Suprapubic skin (tissue), 4 donors: ENCODE measurements around the gene PTPN11. TPM values are rescaled to one million over a fixed set of nuclear protein-coding genes. Genes with fewer than 3 reads are reported as not detected.

Experiments
- DNase-seq, 2 donors: peaks; one replicate each; pipeline ENCODE4 v3.0.0-alpha.2; 2019; ENCODE audit warnings: low spot score in 2 of 2
- H3K27ac ChIP-seq: fragments of 200-600 bp; sonication (generic); one replicate; pipeline ENCODE4 v1.5.1; 2019
- H3K27me3 ChIP-seq: fragments of 200-600 bp; sonication (generic); one replicate; pipeline ENCODE4 v1.5.1; 2019
- H3K36me3 ChIP-seq: fragments of 200-600 bp; sonication (generic); one replicate; pipeline ENCODE4 v1.5.1; 2019
- H3K4me1 ChIP-seq: fragments of 200-600 bp; sonication (generic); one replicate; pipeline ENCODE4 v1.5.1; 2019
- H3K4me3 ChIP-seq: fragments of 200-600 bp; sonication (generic); one replicate; pipeline ENCODE4 v1.5.1; 2019; ENCODE audit warnings: mild to moderate bottlenecking
- H3K9me3 ChIP-seq: fragments of 200-600 bp; sonication (generic); one replicate; pipeline ENCODE4 v1.5.1; 2019
- CTCF ChIP-seq, 2 donors: fragments of 200-600 bp in 1 of 2; fragments of 450-650 bp in 1 of 2; sonication (generic) in 1 of 2; IDR thresholded peaks; one replicate each; pipeline ENCODE4 v1.5.1; 2016 to 2019; ENCODE audit warnings: antibody characterized with exemption in 2 of 2, mild to moderate bottlenecking in 1 of 2, moderate library complexity in 1 of 2
- EP300 ChIP-seq: sonication (generic); formaldehyde crosslinking; IDR thresholded peaks from one replicate; pipeline ENCODE4 v1.6.1; 2017; ENCODE audit warnings: antibody characterized with exemption
- POLR2A ChIP-seq, 2 donors: fragments of 450-650 bp; IDR thresholded peaks; one replicate each; pipeline ENCODE4 v1.6.1; 2017; ENCODE audit warnings: antibody characterized with exemption in 2 of 2, mild to moderate bottlenecking in 2 of 2, moderate library complexity in 2 of 2
- POLR2AphosphoS5 ChIP-seq, 3 donors: sonication (generic); formaldehyde crosslinking; IDR thresholded peaks; one replicate each; pipeline ENCODE4 v1.6.1; 2017; ENCODE audit warnings: antibody characterized with exemption in 3 of 3
- WGBS: methylation state at CpG from one replicate; pipeline ENCODE4 v1.1.5; 2018; 5-methylcytosine and 5-hydroxymethylcytosine counted together
- total RNA-seq, 4 donors: library from RNA; depleted of rRNA; stranded (reverse); fragments of >200 nt; gene quantifications; one replicate each; pipeline ENCODE4 v1.1.0, GENCODE V29; 2016

Gene PTPN11
- total RNA-seq, 4 donors from 2014 or later, result 56.6 to 70.7 (median 65.3) TPM

GRCh38 chr12:112422531-112422930 is 3.8 kb downstream of the PTPN11 start:
- Histone ChIP-seq H3K27ac (peak overlapping the region; percentile 77), H3K9me3 (no peaks in the 10 kb centered on the region), H3K4me3 (no peak overlapping the region), H3K27me3 (no peaks in the 10 kb centered on the region), H3K4me1 (peaks cover 56% of the 10 kb centered on the region), H3K36me3 (no peaks in the 10 kb centered on the region)
- WGBS, result 43% methylated on average over 5 of the region's 5 CpGs
- peak; percentile 75 to 81 for DNase-seq
- TF ChIP-seq POLR2AphosphoS5 (IDR thresholded peaks at IDR 0.05) (peak in 1 of 3 donors; percentile 74), POLR2A (IDR thresholded peaks at IDR 0.05) (no peak)

GRCh38 chr12:112424126-112424525 is 5.4 kb downstream of the PTPN11 start:
- no peaks in the 10 kb centered on the region for H3K36me3 ChIP-seq
- no peak overlapping the region for H3K27ac ChIP-seq
- no peak for DNase-seq
- no peaks in the 10 kb centered on the region for H3K9me3 ChIP-seq
- WGBS, result 95% methylated on average over 3 of the region's 3 CpGs
- no peaks in the 10 kb centered on the region for H3K27me3 ChIP-seq
- H3K4me3 ChIP-seq, result no peak overlapping the region
- TF ChIP-seq POLR2AphosphoS5 (IDR thresholded peaks at IDR 0.05) (no peak), POLR2A (IDR thresholded peaks at IDR 0.05) (no peak), EP300 (no peak), CTCF (IDR thresholded peaks at IDR 0.05) (no peak)
- H3K4me1 ChIP-seq, result peaks cover 49% of the 10 kb centered on the region

- Histone ChIP-seq H3K27me3 (no peaks in the 10 kb centered on the region), H3K4me1 (peaks cover 35% of the 10 kb centered on the region), H3K4me3 (no peak overlapping the region), H3K36me3 (peaks cover 3% of the 10 kb centered on the region), H3K27ac (no peak overlapping the region), H3K9me3 (no peaks in the 10 kb centered on the region)
- no peak for DNase-seq
- 93% methylated on average over 7 of the region's 7 CpGs for WGBS
- TF ChIP-seq POLR2A (IDR thresholded peaks at IDR 0.05), result no peak
- TF ChIP-seq CTCF (IDR thresholded peaks at IDR 0.05), result no peak
- no peak for TF ChIP-seq POLR2AphosphoS5 (IDR thresholded peaks at IDR 0.05)
- TF ChIP-seq EP300, result no peak
Observed at GRCh38 chr12:112425582-112426382, 7.0 kb downstream of the PTPN11 start.

GRCh38 chr12:112427760-112428159 is 9.0 kb downstream of the PTPN11 start:
- peaks cover 16% of the 10 kb centered on the region for H3K4me1 ChIP-seq
- H3K9me3 ChIP-seq, result no peaks in the 10 kb centered on the region
- WGBS, result 98% methylated on average over 2 of the region's 2 CpGs
- peaks cover 3% of the 10 kb centered on the region for H3K36me3 ChIP-seq
- no peak overlapping the region for H3K27ac ChIP-seq
- TF ChIP-seq CTCF (IDR thresholded peaks at IDR 0.05) (no peak), EP300 (no peak), POLR2A (IDR thresholded peaks at IDR 0.05) (no peak), POLR2AphosphoS5 (IDR thresholded peaks at IDR 0.05) (no peak)
- no peaks in the 10 kb centered on the region for H3K27me3 ChIP-seq
- no peak for DNase-seq
- H3K4me3 ChIP-seq, result no peak overlapping the region

GRCh38 chr12:112430929-112431328 is 12.2 kb downstream of the PTPN11 start:
- Histone ChIP-seq H3K27ac (no peak overlapping the region), H3K9me3 (no peaks in the 10 kb centered on the region), H3K4me1 (peaks cover under 1% of the 10 kb centered on the region), H3K27me3 (no peaks in the 10 kb centered on the region), H3K4me3 (no peak overlapping the region), H3K36me3 (peaks cover 3% of the 10 kb centered on the region)
- TF ChIP-seq POLR2A (IDR thresholded peaks at IDR 0.05) (no peak), CTCF (IDR thresholded peaks at IDR 0.05) (no peak), EP300 (no peak), POLR2AphosphoS5 (IDR thresholded peaks at IDR 0.05) (no peak)
- 67% methylated on average over 5 of the region's 5 CpGs for WGBS
- no peak for DNase-seq
